B cell (primary cell): ENCODE data around the gene RETREG1.
"Not testable (repeated sequence)": the region's sequence is repeated elsewhere in the genome, so short reads cannot be mapped to it uniquely, and the experiment has no call there.

Experiments
- CTCF ChIP-seq: fragments of 200-600 bp; IDR thresholded peaks from one replicate; pipeline ENCODE4 v1.8.0; 2022; ENCODE audit warnings: antibody characterized with exemption, mild to moderate bottlenecking
- EZH2 ChIP-seq: IDR thresholded peaks from 2 replicates; pipeline ENCODE4 v1.6.1; 2012; ENCODE audit warnings: borderline replicate concordance, low read depth, mild to moderate bottlenecking, moderate library complexity, low read length; ENCODE audit not compliant: insufficient read depth, poor library complexity, severe bottlenecking

- not testable (repeated sequence) for TF ChIP-seq CTCF, EZH2
Measured at GRCh38 chr5:16541592-16541991, 75.2 kb downstream of the RETREG1 start.
